HG03558 (cell line): Measurements from ENCODE around the gene XKR8.

ENCODE experiments used
- ATAC-seq: cut with Tn5 transposase; IDR thresholded peaks from one replicate; pipeline ENCODE4 v1.9.1; 2021; ENCODE audit warnings: moderate number of reproducible peaks; ENCODE audit not compliant: unreplicated experiment; ENCODE audit errors: extremely low read depth

XKR8 gene

GRCh38 chr1:27959792-27960603, at the start of gene XKR8:
XKR8 (plus strand) TSS chr1:27959973; CDS start chr1:27960070, 97 bp downstream.
- ATAC-seq = no peak

DNA sequence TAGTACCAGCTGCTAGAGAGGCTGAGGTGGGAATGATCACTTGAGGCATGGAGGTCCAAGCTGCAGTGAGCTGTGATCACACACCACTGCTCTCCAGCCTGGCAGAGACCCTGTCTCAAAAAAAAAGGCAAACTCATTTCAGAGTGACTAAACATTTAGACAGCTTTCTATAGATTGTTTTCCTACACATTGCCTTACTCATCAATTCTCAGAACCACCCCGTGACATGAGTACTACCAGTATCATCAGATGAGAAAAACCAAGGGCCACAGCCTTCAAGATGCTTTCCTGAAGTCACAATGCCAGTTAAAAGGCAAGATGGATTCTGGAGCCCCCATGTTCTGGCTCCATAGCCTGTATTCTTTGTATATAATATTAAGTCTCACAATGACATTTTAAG, 47.3 kb upstream of the XKR8 start:
- ATAC-seq = no peak

- no peak for ATAC-seq
Observed at GRCh38 chr1:27915082-27915575, 44.6 kb upstream of the XKR8 start.

- no peak for ATAC-seq
Observed at GRCh38 chr1:27922272-27922671, 37.5 kb upstream of the XKR8 start.

DNA sequence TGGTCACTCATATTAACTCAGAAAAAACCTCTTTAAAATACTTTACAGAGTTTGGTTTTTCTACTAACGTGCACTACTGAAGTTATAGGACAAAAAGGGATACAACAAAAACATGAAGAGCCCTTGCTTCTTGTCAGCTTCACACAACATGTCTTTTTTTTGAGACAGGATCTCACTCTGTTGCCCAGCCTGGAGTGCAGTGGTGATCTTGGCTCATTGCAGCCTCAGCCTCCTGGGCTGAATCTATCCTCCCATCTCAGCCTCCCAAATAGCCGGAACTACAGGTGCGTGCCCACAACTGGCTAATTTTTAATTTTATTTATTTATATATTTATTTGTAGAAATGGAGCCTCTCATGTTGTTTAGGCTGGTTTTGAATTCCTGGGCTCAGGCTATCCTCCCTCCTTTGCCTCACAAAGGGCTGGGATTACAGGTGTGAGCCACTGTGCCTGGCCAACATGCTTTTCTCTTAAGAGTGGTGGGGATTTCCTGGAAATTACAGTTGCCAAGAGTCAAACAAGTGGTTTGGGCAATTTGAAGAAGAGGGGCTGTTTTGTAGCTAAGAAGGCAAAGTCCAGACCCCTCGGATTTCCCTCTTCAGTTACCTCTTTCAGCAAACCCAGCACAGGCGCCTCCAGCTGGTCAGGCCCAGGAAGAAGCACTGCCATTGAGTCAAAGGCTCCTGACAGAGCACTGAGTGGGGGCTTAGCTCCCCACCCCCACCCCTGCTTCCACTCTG, 31.4 kb upstream of the XKR8 start:
- no peak for ATAC-seq

DNA sequence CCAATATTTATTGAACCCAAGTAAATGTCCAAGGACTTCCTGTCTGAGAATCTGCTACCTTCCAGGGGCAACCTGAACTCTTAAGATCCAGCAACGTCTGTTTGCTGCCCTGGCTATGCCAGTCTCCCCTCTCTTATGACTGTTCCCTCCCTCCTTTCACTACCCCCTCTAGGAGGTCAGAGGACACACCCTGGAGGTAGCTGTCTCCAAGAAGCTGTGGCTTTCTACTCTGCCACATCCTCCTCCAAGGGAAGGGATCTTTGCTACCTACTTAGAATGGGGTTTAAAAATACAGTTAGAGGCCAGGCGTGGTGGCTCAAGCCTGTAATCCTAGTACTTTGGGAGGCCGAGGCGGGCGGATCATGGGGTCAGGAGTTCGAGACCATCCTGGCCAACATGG, 28.6 kb upstream of the XKR8 start:
- ATAC-seq = no peak

GRCh38 chr1:27931759-27932158, 28.0 kb upstream of the XKR8 start:
- no peak for ATAC-seq

DNA sequence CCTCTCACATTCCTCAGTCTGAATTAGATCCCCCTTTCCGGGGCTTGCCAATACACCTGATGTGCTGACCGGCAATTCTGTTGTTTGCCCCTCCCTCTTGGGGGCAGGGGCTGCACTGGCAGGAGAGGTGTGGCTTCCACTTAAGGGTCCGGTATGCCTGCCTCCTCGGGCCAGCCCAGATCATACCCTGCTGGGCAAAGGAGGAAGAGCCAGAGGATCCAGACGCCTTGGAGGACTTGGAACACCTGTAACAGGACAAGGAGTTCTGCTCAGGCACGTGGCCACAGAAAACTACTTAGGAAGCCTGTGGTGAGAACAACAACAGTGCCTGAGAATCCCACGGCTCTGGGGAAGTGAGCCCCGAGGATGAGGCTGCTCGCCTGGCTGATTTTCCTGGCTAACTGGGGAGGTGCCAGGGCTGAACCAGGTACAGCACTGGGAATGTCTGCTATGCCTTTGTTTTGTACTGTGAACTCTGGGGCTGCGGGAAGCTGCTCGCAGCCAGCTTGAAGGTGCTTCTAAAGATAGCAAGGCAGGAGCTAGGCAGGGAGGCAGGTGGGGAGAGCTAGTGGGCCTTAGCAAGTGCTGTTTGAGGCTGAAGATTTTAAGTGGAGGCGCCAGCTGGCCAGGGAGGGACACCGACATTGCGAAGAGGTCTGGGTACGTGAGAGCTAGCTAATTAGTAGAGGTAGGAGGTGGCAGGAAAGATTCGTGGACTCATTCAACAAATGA, 24.8 kb upstream of the XKR8 start, which contains the start of gene SMPDL3B:
Gene SMPDL3B, plus strand, starts transcription at position 183 of the 732 bp plus-strand sequence. Its CDS starts 184 bp downstream, at position 367.
- no peak for ATAC-seq

- no peak for ATAC-seq
Observed at GRCh38 chr1:27935721-27936120, 24.1 kb upstream of the XKR8 start.

DNA sequence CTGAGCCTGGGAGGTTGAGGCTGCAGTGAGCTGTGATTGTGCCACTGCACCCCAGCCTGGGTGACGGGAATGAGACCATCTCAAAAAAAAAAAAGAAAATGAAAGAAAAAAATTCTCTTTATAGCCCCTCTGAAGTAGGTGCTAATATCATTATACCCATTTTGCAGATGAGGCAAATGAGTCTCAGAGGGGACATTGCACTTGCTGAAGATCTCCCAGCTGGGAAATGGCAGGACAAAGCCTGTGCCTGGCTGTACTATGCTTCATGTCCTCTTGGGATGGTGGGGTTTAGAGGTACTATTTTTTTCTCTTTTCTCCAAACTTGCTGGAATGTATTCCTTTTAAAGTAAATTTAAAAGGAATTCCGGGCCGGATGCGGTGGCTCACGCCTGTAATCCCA, 23.4 kb upstream of the XKR8 start:
- ATAC-seq = no peak

DNA sequence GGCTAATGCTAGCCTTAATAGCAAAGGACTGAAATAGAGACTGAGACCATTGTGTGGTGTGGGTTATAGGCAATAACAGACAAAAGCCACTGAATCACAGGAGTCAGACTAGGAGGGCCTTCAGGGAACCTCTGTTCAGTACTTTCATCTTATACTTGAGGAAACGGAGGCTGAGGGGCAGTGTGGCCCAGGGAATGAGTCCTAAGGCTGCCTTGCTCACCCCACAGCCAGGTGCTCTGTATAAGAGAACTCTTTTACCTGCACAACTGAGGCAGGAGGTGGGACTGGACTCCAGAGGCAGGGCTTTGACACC, 22.3 kb upstream of the XKR8 start:
- ATAC-seq = no peak

- ATAC-seq = no peak
Observed at GRCh38 chr1:27938488-27938887, 21.3 kb upstream of the XKR8 start.

DNA sequence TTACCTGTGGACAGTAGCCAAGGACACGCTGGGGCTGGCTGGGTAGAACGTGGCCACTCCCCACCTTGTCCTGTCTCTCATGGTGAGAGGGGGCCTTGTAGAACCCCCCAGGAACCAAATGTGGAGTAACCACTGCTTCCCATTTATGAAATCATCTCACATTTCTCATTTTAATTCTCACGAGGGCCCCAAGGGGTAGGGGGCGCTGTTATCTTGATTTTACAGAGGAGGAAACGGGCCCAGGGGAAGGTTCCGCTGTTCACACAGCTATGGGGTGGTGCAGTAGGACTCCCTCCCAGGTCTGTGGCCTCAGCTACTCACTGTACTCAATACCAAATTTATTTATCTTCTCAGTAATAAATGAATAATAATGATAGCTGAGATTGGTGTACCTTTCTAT, 19.5 kb upstream of the XKR8 start:
- no peak for ATAC-seq

DNA sequence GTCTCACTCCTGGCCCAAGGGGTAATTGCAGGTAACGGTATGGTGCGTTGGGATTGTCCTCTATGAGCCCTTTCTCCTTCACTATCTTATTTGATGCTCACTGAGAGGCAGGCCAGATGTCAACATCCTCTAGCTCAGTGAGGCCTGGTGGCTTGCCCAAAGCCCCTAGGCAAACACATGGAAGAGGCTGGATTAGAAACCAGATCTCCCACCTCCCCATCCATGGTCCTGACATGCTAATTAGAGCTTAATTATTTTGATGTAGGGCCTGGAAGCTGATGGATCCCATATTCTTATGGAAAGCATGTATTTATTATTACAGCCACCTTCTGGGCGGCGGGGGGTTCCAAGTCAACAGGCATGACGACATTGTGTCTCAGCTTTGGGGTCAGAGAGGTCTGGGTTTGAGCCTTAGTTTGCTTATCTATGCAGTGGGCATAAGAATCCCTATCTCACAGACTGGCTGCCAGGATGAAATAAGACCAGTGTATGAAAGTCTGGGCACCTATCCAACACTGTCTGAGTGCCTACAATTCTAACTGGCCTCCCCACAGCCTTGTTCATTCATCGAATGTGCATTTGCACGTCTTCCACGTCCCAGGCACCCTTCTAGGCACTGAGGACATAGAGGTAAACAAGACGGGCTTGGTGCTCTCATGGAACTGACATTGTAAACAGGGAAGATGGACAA, 18.8 kb upstream of the XKR8 start:
- no peak for ATAC-seq

DNA sequence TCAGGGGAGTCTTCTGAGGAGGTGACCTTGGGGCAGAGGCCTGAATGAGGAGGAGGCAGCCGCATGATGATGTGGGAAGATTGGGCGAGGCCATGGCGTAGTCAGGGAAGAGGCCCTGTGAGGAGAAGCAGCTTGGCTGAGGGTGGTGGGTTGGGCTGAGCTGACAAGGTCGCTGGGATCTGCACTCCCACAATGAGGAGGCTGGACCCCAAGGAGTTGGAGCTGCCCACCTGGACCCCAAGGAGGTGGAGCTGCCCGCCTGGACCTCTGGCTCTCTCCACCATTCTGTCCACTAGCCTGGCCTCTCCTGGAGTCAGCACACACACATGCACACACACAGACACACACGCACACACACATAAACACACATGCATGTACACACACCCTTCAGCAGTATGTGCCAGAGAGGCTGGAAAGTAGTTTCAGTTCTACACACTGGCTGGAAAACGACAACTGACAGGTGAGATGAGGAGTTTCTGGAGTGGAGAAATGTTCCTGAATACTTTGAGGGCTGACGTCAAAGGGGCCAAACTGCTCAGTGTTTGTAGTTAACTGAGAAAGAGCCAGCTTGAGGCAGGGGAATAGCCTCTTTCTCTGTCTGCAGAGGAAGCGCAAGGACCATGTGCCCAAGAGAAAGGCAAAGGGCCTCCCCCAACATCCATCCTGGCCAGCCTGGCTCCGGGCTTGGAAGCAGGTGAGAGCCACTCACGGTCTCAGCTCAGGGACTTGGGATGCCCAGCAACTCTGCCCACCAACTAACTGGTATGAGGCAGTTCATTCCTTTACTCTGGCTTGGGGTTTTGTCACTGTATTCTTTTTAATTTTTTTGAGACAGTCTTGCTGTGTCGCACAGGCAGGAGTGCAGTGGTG, 17.9 kb upstream of the XKR8 start:
- no peak for ATAC-seq

- ATAC-seq = no peak
Observed at GRCh38 chr1:27945020-27945419, 14.8 kb upstream of the XKR8 start.

- no peak for ATAC-seq
Observed at GRCh38 chr1:27949027-27949426, 10.7 kb upstream of the XKR8 start.

- no peak for ATAC-seq
Observed at GRCh38 chr1:27951396-27951795, 8.4 kb upstream of the XKR8 start.

- ATAC-seq = no peak
Observed at GRCh38 chr1:27952147-27952546, 7.6 kb upstream of the XKR8 start.
